Measurements from ENCODE around the gene GSTA3. TPM values are rescaled to one million over a fixed set of nuclear protein-coding genes. Genes with fewer than 3 reads are reported as not detected.
"Not testable (repeated sequence)": the region's sequence is repeated elsewhere in the genome, so short reads cannot be mapped to it uniquely, and the experiment has no call there.

GSTA3 gene
- polyA plus RNA-seq (2013, experiment 1 of 2), result not detected
- polyA plus RNA-seq (2013, experiment 2 of 2), result not detected

- WGBS, result 90% methylated on average over 2 of the region's 2 CpGs
- no peaks in the 10 kb centered on the region for H3K36me3 ChIP-seq (ENCODE audit: insufficient read depth, low read length)
Observed at GRCh38 chr6:52909531-52909930, at the start of gene GSTA3. Gene GSTA3 (minus strand): TSS chr6:52909698. CDS start chr6:52905834, 3,864 bp downstream.

GRCh38 chr6:52958546-52959255, 49.2 kb upstream of the GSTA3 start:
- no peaks in the 10 kb centered on the region for H3K36me3 ChIP-seq (ENCODE audit: insufficient read depth, low read length)
- 73% methylated on average over 7 of the region's 8 CpGs for WGBS
- no peaks in the 10 kb centered on the region for H3K4me1 ChIP-seq (ENCODE audit: insufficient read depth, low read length)
- no peak overlapping the region for H3K9ac ChIP-seq (ENCODE audit: low read depth, low read length)
- H3K27ac ChIP-seq (ENCODE audit: low read depth, low read length), result no peak overlapping the region
- H3K9me3 ChIP-seq (ENCODE audit: insufficient read depth, low read depth, low read length), result peaks cover 6% of the 10 kb centered on the region; the same call in 1 of the 2 replicates
- H3K27me3 ChIP-seq (ENCODE audit: insufficient read depth, low read length), result no peaks in the 10 kb centered on the region
- H3K4me3 ChIP-seq (ENCODE audit: low read length), result no peak overlapping the region

More at GRCh38 chr6:52909531-52909930, at the start of gene GSTA3:
- Histone ChIP-seq H3K27ac (ENCODE audit: low read depth, low read length) (no peak within 1 kb of the TSS), H3K9ac (ENCODE audit: low read depth, low read length) (no peak within 1 kb of the TSS), H3K4me1 (ENCODE audit: insufficient read depth, low read length) (no peaks in the 10 kb centered on the region), H3K9me3 (ENCODE audit: insufficient read depth, low read depth, low read length) (no peaks in the 10 kb centered on the region), H3K27me3 (ENCODE audit: insufficient read depth, low read length) (no peaks in the 10 kb centered on the region), H3K4me3 (ENCODE audit: low read length) (no peak within 1 kb of the TSS)

- H3K27ac ChIP-seq (ENCODE audit: low read depth, low read length), result no peak overlapping the region
- WGBS, result 87% methylated on average over 6 of the region's 7 CpGs
- no peaks in the 10 kb centered on the region for H3K36me3 ChIP-seq (ENCODE audit: insufficient read depth, low read length)
- H3K9ac ChIP-seq (ENCODE audit: low read depth, low read length), result no peak overlapping the region
- H3K4me1 ChIP-seq (ENCODE audit: insufficient read depth, low read length), result no peaks in the 10 kb centered on the region
- no peaks in the 10 kb centered on the region for H3K9me3 ChIP-seq (ENCODE audit: insufficient read depth, low read depth, low read length)
- no peaks in the 10 kb centered on the region for H3K27me3 ChIP-seq (ENCODE audit: insufficient read depth, low read length)
- no peak overlapping the region for H3K4me3 ChIP-seq (ENCODE audit: low read length)
Observed at GRCh38 chr6:52955871-52956270, 46.4 kb upstream of the GSTA3 start.

- no peak overlapping the region for H3K27ac ChIP-seq (ENCODE audit: low read depth, low read length)
- H3K4me1 ChIP-seq (ENCODE audit: insufficient read depth, low read length), result no peaks in the 10 kb centered on the region
- 93% methylated on average over 4 of the region's 6 CpGs for WGBS
- no peaks in the 10 kb centered on the region for H3K27me3 ChIP-seq (ENCODE audit: insufficient read depth, low read length)
- H3K9me3 ChIP-seq (ENCODE audit: insufficient read depth, low read depth, low read length), result no peaks in the 10 kb centered on the region
- no peak overlapping the region for H3K9ac ChIP-seq (ENCODE audit: low read depth, low read length)
- no peak overlapping the region for H3K4me3 ChIP-seq (ENCODE audit: low read length)
- H3K36me3 ChIP-seq (ENCODE audit: insufficient read depth, low read length), result no peaks in the 10 kb centered on the region
Observed at GRCh38 chr6:52953911-52954839, 44.7 kb upstream of the GSTA3 start.

- Histone ChIP-seq H3K9me3 (ENCODE audit: insufficient read depth, low read depth, low read length) (no peaks in the 10 kb centered on the region), H3K27me3 (ENCODE audit: insufficient read depth, low read length) (no peaks in the 10 kb centered on the region), H3K4me1 (ENCODE audit: insufficient read depth, low read length) (peaks cover 5% of the 10 kb centered on the region; the same call in 1 of the 2 replicates), H3K36me3 (ENCODE audit: insufficient read depth, low read length) (no peaks in the 10 kb centered on the region), H3K9ac (ENCODE audit: low read depth, low read length) (no peak overlapping the region), H3K4me3 (ENCODE audit: low read length) (no peak overlapping the region), H3K27ac (ENCODE audit: low read depth, low read length) (no peak overlapping the region)
- 66% methylated on average over 5 of the region's 5 CpGs for WGBS
Observed at GRCh38 chr6:52946306-52946705, 36.8 kb upstream of the GSTA3 start.

GRCh38 chr6:52942821-52943220, 33.3 kb upstream of the GSTA3 start:
- H3K9ac ChIP-seq (ENCODE audit: low read depth, low read length); H3K9me3 ChIP-seq (ENCODE audit: insufficient read depth, low read depth, low read length); H3K4me1 ChIP-seq (ENCODE audit: insufficient read depth, low read length); H3K27ac ChIP-seq (ENCODE audit: low read depth, low read length); H3K4me3 ChIP-seq (ENCODE audit: low read length); H3K27me3 ChIP-seq (ENCODE audit: insufficient read depth, low read length); H3K36me3 ChIP-seq (ENCODE audit: insufficient read depth, low read length): not testable (repeated sequence)
- WGBS, result 95% methylated on average over 10 of the region's 10 CpGs

GRCh38 chr6:52942221-52942620, 32.7 kb upstream of the GSTA3 start:
- H3K9me3 ChIP-seq (ENCODE audit: insufficient read depth, low read depth, low read length), result no peaks in the 10 kb centered on the region
- WGBS, result 94% methylated on average over 4 of the region's 4 CpGs
- H3K27me3 ChIP-seq (ENCODE audit: insufficient read depth, low read length), result no peaks in the 10 kb centered on the region
- no peak overlapping the region for H3K9ac ChIP-seq (ENCODE audit: low read depth, low read length)
- no peak overlapping the region for H3K4me3 ChIP-seq (ENCODE audit: low read length)
- H3K27ac ChIP-seq (ENCODE audit: low read depth, low read length), result no peak overlapping the region
- peaks cover 5% of the 10 kb centered on the region; the same call in 1 of the 2 replicates for H3K4me1 ChIP-seq (ENCODE audit: insufficient read depth, low read length)
- no peaks in the 10 kb centered on the region for H3K36me3 ChIP-seq (ENCODE audit: insufficient read depth, low read length)

GRCh38 chr6:52937908-52938307, 28.4 kb upstream of the GSTA3 start:
- H3K27me3 ChIP-seq (ENCODE audit: insufficient read depth, low read length), result no peaks in the 10 kb centered on the region
- H3K9ac ChIP-seq (ENCODE audit: low read depth, low read length), result no peak overlapping the region
- 98% methylated on average over 2 of the region's 2 CpGs for WGBS
- H3K36me3 ChIP-seq (ENCODE audit: insufficient read depth, low read length), result no peaks in the 10 kb centered on the region
- no peak overlapping the region for H3K4me3 ChIP-seq (ENCODE audit: low read length)
- H3K27ac ChIP-seq (ENCODE audit: low read depth, low read length), result no peak overlapping the region
- no peaks in the 10 kb centered on the region for H3K9me3 ChIP-seq (ENCODE audit: insufficient read depth, low read depth, low read length)
- H3K4me1 ChIP-seq (ENCODE audit: insufficient read depth, low read length), result no peaks in the 10 kb centered on the region

- Histone ChIP-seq H3K4me1 (ENCODE audit: insufficient read depth, low read length) (peaks cover 8% of the 10 kb centered on the region; the same call in 1 of the 2 replicates), H3K9ac (ENCODE audit: low read depth, low read length) (no peak overlapping the region), H3K27me3 (ENCODE audit: insufficient read depth, low read length) (no peaks in the 10 kb centered on the region), H3K4me3 (ENCODE audit: low read length) (no peak overlapping the region), H3K27ac (ENCODE audit: low read depth, low read length) (no peak overlapping the region), H3K36me3 (ENCODE audit: insufficient read depth, low read length) (no peaks in the 10 kb centered on the region), H3K9me3 (ENCODE audit: insufficient read depth, low read depth, low read length) (0 out of 2 replicates have a peak, but pooled peaks cover 2% of the 10 kb centered on the region)
- 100% methylated on average over 2 of the region's 2 CpGs for WGBS
Observed at GRCh38 chr6:52933778-52934177, 24.3 kb upstream of the GSTA3 start.

GRCh38 chr6:52931351-52931750, 21.9 kb upstream of the GSTA3 start:
- Histone ChIP-seq H3K36me3 (ENCODE audit: insufficient read depth, low read length) (no peaks in the 10 kb centered on the region), H3K9ac (ENCODE audit: low read depth, low read length) (no peak overlapping the region; the same call in 1 of the 2 replicates), H3K27ac (ENCODE audit: low read depth, low read length) (no peak overlapping the region), H3K9me3 (ENCODE audit: insufficient read depth, low read depth, low read length) (0 out of 2 replicates have a peak, but pooled peaks cover 2% of the 10 kb centered on the region), H3K4me1 (ENCODE audit: insufficient read depth, low read length) (peaks cover 8% of the 10 kb centered on the region), H3K4me3 (ENCODE audit: low read length) (no peak overlapping the region), H3K27me3 (ENCODE audit: insufficient read depth, low read length) (no peaks in the 10 kb centered on the region)
- WGBS, result 62% methylated on average over 2 of the region's 2 CpGs
